H4 (cell line): ENCODE results near the gene NCOR1. TPM values are rescaled to one million over a fixed set of nuclear protein-coding genes. Genes with fewer than 3 reads are reported as not detected.
"Not testable (repeated sequence)": the region's sequence is repeated elsewhere in the genome, so short reads cannot be mapped to it uniquely, and the experiment has no call there.

Experiments used
- DNase-seq: peaks from one replicate; pipeline ENCODE4 v3.0.0-alpha.2; 2015; ENCODE audit warnings: low spot score
- total RNA-seq: library from RNA; depleted of rRNA; stranded (reverse); fragments of >200 nt; shearing (Covaris generic); gene quantifications from 2 replicates; pipeline ENCODE4 v1.2.3, GENCODE V29; 2014

Gene NCOR1
- total RNA-seq, 1 experiment from 2014 or later: 30.2 TPM

GRCh38 chr17:16148596-16148995 lies 66.7 kb downstream of the NCOR1 start:
- no peak for DNase-seq

GRCh38 chr17:16145319-16145890 lies 69.9 kb downstream of the NCOR1 start:
- DNase-seq: not testable (repeated sequence)

- no peak for DNase-seq
These were observed 73.6 kb downstream of the NCOR1 start for GRCh38 chr17:16141685-16142084.

DNA sequence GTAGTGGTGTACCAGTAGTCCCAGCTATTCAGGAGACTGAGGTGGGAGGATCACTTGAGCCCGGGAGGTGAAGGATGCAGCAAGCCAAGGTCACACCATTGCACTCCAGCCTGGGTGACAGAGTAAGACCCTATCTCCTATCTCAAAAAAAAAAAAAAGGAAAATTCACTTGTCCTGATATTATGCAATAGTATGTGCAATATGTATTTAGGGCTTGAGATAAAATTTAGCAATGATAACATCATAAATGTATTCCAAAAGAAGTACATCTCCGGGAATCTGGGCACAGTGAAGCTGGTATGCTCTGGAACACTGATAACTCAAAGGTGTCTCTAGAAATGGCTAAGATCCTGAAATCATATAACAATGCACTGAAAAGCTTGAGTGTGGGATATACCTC lies 74.5 kb downstream of the NCOR1 start:
- DNase-seq: no peak

GRCh38 chr17:16135461-16135860 lies 79.9 kb downstream of the NCOR1 start:
- DNase-seq: no peak

- no peak for DNase-seq
These were observed 83.7 kb downstream of the NCOR1 start for GRCh38 chr17:16131593-16131992.

- no peak for DNase-seq
These were observed 85.7 kb downstream of the NCOR1 start for GRCh38 chr17:16129441-16130205.

- no peak for DNase-seq
These were observed 91.8 kb downstream of the NCOR1 start for GRCh38 chr17:16123531-16123930.

DNA sequence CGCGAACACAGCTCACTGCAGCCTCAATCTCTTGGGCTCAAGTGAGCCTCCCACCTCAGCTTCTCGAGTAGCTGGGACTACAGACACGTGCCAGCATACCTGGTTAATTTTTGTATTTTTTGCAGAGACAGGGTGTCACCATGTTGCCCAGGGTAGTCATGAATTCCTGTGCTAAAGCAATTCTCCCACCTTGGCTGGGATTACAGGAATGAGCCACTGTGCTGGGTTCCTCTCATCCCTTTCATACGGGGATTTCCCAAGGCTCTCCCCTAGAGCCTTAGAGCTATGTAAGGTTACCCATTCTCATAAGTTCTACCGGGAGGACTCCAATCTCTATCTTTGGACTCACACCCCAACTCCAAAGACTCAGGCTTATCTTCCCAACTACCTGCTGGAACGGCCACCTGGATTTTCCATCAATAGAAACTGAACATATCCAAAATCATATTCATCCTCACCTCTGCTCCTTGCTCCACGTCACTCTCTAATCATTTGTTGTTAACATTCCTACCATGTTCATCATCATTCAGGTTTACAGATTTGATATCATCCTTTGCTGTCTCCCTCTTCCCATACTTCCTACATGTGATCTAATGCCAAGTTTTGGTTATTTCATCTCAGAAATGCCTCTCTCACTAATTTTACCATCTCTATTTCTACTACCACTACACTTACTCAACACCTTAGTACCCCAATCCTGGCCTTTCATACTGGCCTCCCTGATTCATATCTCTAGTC lies 92.5 kb downstream of the NCOR1 start:
- DNase-seq: no peak

DNA sequence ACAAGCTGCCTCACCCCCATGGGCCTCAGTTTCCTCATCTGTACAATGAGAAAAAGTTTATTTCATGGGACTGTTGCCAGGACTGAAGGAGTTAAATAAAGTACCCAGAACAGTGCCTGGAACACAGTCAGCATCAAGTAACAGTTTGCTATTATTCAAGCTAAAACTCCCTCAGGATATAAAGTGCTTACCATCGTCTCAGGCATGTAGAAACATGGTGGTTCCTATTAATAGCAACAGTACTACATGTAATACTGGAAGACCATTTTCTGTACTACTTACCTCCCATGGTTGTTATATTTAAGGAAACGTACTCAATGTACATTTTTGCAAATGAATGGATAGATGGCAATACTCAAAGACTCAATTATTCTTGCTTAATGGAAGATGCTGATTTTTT lies 93.4 kb downstream of the NCOR1 start:
- no peak for DNase-seq

DNA sequence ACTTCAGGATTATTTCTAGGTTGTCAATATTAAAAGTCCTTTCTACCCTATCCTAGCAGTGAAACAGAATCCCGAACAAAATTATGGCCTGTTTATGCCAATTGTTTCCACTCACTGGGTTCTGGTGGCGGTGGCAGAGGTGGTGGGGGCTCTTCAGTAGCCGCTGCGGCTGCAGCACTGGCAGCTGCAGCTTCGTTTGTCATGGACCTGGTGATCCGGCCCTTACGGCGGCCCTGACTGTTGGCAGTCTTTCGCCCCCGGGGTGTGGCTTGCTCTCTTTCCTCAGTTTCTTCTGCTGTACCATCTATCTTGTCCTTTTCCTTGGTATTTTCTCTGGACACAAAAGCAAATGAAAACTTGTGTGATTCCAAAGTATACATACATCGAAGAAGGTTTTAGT lies 94.4 kb downstream of the NCOR1 start:
- no peak for DNase-seq

- DNase-seq: no peak
These were observed 98.2 kb downstream of the NCOR1 start for GRCh38 chr17:16117149-16117548.

DNA sequence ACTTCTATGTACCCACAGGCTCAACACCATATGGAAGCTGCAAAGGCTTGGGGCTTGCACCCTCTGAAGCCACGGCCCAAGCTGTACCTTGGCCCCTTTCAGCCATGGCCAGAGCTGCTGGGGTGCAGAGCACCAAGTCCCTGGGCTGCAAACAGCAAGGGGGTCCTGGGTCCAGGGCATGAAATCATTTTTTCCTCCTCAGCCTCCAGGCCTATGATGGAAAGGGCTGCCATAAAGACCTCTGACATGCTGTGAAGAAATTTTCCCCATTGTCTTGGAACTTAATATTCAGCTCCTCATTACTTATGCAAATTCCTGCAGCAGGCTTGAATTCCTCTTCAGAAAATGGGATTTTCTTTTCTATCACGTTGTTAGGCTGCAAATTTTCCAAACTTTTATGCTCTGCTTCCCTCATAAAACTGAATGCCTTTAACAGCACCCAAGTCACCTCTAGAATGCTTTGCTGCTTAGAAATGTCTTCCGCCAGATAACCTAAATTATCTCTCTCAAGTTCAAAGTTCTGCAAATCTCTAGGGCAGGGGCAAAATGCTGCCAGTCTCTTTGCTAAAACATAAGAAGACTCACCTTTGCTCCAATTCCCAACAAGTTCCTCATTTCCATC lies 100.1 kb downstream of the NCOR1 start:
- not testable (repeated sequence) for DNase-seq

- no peak for DNase-seq
These were observed 106.5 kb downstream of the NCOR1 start for GRCh38 chr17:16108871-16109270.

DNA sequence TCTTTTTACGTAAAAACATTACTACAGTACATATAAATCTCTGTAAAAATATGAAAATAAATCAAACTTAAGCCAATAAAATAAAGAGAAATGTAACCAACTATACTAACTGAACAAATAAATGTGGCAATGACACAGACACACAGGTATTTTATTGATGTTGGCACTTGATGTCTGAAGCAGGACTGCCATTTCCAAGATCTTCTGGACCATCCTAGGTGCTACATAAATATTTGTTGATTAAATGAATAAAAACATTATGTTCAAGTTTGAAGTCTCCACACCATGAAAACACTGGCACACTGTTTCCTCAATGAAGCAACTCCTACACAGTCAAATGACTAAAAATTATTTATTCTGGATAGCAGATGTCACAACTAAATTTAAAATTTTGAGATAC lies 106.9 kb downstream of the NCOR1 start:
- DNase-seq: no peak

- DNase-seq: no peak
These were observed 108.1 kb downstream of the NCOR1 start for GRCh38 chr17:16107165-16107770.

DNA sequence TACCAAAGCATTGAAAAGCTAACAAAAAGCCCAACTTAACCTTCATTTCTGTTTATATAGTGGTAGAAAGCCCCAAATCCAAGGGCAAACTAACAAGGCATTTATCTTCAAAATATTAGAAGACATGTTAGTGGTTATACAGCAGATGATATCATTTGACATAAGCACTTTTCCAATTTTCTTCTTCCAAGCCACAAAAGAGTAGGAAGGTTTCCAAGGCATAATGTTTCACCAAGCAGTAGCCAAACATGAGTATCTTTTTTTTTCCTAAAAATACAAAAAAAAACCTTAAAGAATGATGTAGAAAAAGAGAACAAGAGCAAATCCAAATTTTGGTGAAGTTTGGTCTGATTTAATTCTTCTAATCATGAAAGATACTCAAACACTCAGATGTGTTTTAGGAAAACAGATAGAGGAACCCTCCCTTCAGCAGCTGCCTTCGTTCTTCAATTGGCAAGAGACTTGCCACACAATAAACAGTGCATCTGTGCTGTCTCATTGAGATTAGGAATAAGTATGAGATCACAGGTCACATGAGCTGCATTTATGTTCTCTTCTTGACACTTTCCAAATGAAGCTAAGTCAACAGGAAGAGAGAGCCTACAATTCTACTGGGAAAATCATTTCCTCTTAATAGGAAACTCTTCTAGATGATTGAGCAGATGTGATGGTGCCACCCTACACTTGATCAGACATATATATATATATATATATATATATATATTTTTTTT lies 109.0 kb downstream of the NCOR1 start:
- DNase-seq: no peak

DNA sequence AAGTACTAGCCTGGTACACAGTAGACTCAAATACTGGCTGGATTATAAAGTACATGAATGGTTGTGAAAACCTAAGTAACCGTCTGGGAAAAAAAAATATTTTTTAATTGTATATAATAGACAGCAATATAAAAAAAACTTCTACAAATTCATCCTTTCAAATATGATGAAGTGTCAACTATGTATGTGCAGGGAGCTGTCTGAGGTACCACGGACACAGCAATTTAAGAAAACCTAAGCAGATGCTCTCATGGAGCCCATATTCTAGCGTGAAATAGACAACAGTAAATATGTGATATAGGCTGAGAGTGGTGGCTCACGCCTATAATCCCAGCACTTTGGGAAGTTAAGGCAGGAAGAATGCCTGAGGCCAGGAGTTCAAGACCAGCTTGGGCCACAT lies 111.1 kb downstream of the NCOR1 start:
- DNase-seq: no peak

DNA sequence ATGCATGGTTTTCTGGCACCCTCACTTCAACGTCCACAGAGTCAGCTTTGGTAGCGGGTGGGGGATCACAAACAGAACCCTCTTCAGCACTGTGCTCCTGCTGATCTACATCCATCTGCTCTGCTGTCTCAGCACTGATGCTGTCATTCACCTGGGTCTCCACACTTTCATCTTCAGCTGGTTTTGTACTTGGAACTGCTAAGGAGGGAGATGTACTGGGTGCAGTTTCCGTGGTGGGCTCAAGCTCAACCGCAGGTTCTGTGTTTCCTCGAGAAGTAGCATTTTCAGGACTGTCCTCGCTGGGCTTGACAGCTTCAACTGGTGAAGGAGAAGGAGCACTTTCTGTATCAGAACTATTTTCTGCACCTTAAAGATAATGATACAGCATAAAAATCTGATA lies 113.9 kb downstream of the NCOR1 start:
- DNase-seq: no peak

DNA sequence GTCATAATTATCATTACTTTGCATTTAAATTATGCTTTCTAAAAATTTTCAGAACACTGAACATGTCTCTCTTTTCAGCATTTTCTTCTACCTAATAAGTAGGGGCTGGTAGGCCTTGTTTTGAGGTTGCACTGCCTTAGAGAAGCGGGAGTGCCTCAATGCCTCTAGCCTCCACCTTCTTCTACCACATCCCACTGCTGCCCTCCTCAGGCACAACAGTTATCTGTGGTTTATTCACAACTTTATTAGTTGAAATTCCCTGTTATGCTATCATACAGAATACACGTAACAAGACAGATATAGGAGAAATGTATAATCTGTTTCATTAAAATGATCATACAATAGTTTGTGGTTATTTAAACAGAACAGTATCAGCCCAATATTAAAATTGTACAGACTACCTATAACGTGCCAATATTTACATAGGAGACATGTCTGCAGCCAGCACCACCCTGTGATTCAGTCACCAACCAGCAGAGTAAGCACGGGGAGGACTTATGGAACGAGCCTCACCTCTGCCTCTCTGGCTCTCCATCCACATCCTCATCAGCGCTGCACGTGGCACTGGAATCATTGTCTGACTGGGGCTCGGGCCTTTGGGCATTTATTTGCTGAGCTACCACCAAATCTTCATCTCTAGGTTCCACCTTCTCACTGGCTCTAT lies 114.5 kb downstream of the NCOR1 start:
- no peak for DNase-seq

GRCh38 chr17:16091773-16092172 lies 123.6 kb downstream of the NCOR1 start:
- DNase-seq: no peak
